Skin of body (tissue), 2 donors: Measurements from ENCODE around the gene B4GALT6. TPM values are rescaled to one million over a fixed set of nuclear protein-coding genes. Genes with fewer than 3 reads are reported as not detected.

Experiments used
- DNase-seq: peaks from one replicate; lab custom pipeline; 2025; lab: John Stamatoyannopoulos, UW
- total RNA-seq: library from RNA; depleted of rRNA; stranded (reverse); fragments of >200 nt; gene quantifications from one replicate; pipeline ENCODE4 v1.2.3, GENCODE V29; 2014

The B4GALT6 gene
- total RNA-seq, 1 donor from 2014 or later = 4.4 TPM

DNA sequence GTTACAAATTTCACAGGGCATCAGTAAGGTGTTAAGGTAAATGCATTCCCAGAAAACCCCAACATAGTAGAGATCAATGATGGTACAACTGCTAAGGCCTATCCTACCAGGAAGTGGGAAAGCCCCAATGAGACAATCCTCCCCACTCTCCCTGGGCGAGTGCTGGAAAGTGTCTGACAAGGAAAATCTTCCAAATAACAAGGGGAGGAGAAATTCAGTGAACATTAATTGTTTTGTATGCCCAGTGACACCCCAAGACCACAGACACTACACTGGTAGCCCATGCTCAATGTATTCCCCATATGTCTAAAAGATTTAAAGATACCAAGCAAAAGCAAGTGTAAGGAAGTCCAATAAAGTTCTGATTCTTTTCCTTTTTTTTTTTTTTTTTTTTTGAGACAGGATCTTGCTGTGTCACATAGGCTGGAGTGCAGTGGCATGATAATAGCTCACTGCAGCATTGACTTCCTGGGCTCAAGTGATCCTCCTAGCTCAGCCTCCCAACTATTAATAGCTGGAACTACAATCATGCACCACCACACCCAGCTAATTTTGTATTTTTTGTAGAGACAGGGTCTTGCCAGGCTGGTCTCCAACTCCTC lies 24.7 kb downstream of the B4GALT6 start:
- no peak for DNase-seq

DNA sequence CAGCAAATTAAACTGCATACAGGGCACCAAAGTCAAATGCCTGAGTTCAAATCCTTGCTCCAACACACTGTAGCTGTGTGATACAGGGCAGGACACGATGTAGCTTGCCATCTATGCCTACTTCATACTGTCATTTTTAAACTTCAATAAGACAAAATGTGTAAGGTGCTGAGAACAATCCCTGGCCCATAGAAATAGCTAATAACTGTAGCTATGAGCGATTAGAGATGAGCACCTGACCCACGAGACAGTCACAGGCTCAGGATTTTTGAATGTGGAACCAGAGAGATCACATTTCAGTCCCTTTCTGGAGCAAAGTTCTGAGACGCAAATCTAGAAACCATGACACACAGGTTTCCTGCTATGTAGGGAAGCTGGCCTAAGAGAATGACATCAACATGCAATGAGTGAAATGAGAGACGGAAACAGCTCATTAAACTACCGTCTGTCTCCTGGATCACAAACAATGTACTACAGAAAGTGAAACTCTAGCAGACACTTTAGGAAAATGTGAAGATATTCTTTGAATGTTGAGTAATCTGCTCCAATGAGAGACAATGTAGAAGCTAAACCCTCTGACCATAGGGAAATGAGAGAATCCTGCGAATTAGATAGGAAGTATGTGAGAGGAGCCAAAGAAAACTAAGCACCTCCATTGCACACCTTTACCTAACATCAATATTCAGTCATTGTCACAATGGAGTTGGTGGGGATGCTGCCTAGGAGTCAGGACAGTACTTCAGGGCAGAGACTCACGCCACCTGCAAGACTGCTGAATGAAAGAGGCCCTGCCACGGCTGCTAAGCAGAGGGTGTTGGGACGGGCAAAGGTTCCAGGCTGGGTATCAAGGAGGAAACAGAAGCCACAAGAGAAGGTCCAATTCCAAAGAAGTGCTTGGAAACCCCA lies 25.5 kb downstream of the B4GALT6 start:
- no peak for DNase-seq

DNA sequence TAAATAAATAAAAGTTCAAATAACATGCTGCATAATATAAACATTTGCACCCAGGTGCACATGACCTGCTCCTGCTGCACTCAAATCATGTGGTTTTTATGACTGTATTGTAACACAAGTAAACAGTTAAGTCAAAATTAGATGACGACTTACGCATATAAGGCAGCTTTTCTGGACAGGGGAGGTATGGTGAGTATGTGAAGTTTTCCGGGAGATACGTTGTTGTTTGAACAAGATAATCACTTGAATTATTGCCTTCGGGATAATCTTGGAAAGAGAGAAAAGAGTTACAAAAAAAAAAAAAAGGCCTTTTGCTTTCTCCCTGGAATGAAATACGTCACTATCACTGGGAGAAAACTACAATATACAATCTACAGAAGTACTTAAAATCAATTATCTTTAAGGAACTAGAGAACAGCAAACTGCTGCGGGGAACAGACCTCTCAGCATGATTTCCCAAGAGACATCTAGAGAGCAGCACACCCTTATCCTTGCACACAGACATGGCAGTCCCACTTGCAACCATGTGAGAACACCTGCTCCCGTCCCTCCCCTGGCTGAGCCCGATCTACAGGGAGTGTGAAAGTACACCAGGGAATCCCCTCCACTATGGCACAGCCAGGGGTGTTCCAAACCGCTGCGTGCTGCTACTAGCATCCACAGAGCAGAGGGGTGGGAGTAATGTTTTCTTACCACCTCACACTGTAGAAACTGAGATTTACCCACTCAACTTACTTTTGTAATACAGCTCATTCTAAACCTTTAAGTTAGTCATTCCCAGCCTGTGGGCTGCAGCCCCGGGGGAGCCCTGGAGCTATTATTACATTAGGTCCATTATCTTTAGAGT lies 26.3 kb downstream of the B4GALT6 start:
- DNase-seq = no peak

DNA sequence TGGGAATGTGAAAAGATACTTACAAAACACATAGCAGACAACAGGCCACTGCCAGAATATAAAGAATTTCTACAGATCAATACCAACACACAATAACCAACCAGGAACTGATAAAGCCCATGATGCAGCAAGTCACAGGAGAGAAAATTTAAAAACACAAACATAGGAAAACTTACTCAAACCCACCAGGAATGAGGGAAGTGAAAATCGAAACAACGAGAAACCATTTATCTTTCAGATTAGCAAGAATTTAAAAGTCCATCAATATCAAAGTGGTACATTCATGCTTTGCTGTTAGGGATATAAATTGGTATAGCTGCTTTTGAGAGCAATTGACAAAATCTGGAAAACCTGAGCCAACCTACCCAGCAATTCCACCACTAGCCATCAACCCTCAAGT lies 27.6 kb downstream of the B4GALT6 start:
- DNase-seq = no peak

DNA sequence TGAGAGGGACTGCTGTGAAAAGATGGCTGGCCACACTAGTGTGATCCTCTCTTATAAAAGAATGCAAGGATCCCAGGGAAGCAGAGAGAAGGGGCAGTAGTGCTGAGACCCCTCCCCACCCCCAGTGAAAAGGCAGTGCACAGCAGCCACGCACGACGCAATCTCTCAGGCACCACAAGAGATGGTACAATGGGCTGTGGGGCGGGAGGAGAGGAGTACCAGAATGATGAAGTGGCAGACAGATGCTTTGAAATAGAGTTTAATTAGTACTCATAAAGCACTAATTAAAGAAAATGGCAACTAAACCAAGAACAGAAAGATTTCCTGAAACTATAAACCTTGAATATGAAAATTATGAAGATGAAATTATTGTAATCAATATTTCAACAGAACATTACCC lies 29.0 kb downstream of the B4GALT6 start:
- no peak for DNase-seq

DNA sequence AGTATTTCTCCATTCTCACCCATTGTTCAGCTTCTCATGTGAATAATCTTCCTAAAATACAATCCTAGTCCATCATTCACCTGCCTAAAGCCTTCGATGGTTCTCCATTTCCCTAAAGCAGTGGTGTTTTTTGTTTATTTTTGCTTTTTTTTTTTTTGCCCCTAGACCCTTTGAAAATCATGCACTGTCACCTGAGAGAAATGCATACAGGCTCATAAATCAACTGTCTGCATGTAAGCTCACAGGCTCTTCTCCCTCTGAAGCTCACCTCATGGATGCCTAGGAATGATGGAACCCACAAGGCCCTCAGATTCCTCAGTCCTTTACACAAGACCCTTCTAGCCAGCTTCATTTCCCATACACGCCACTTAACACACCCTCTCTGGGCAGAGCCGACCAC lies 31.5 kb downstream of the B4GALT6 start:
- no peak for DNase-seq

DNA sequence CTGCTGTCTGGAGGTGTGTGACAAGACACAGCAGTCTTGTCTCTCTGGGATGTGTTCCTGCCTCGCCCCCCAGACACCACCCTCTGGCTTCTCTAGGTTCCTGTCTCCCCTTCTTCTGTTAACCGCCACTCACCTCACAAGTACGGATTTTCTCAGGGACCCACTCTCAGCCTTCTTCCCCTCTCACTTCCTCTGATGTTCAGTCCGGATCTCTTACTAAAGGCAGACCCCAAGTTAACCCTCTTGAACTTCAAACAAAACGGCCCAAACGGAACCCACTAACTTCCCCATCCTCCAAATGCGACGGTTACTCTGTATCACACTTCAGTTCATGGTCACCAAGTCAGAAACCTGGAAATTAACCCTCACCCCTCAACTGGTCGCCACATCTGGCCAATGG lies 32.0 kb downstream of the B4GALT6 start:
- DNase-seq = no peak

DNA sequence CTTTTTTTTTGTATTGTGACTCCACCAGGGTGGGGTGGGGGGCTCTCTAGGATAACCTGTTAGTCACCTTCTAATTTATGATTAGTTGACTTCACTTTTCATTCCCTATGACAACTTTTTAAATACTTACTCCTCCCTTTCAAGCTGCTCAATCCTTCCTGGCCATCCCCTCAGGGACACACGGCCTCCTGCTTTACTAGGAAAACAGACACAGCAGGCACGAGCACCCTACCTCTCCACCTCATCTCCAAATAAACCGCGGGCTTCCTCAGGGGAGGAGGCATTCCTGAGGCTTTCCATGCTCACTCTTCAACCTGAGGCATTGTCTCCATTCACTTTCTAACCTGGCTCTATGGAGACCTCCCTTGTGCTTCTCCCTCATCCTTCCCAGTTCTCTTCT lies 33.0 kb downstream of the B4GALT6 start:
- no peak for DNase-seq

DNA sequence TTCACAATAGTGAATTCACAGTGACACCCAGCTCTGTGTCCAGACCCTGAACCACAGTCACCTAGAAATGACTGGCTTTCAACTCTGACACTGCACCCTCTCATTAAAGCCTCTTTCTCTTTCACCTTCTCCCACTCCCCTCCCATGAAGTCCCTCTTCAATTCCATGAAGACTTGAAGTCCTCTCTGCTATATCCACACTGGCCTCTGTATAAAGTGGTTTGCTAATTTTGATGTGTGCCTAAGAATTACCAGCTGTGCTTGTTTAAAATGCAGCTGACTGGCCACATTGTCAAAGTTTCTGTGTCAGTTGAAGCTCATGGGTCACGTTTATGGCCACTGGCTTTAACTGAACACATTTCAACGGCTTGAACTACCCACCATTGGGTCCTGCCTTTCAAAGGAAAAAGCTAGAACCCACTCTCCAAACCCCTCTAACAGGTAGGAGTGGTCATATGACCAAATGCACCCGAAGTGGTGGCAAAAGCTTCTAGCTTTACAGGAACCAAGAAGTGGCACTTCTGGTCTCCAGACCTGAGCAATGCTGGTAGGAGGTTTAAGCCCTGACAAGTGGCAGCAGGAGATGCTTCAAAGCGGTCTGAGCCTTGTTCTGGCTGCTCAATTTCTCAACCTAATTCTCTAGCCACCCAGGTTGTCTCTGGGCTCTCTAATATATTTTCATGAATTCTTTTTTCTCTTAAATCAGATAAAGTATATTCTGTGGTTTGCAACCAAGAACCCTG lies 34.2 kb downstream of the B4GALT6 start:
- DNase-seq = no peak

DNA sequence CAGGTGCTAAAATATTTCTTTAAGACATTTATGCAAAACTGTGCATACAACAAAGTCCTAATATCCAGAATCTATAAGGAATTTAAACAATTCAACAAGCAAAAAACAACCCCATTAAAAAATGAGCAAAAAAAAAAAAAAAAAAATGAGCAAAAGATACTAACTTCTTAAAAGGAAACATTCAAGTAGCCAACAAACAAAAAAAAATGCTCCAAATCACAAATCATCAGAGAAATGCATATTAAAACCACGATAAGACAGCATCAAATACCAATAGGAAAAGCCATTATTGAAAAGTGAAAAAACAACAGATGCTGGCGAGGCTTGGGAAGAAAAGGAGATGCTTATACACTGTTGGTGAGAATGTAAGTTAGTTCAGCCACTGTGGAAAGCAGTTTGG lies 34.9 kb downstream of the B4GALT6 start:
- no peak for DNase-seq

DNA sequence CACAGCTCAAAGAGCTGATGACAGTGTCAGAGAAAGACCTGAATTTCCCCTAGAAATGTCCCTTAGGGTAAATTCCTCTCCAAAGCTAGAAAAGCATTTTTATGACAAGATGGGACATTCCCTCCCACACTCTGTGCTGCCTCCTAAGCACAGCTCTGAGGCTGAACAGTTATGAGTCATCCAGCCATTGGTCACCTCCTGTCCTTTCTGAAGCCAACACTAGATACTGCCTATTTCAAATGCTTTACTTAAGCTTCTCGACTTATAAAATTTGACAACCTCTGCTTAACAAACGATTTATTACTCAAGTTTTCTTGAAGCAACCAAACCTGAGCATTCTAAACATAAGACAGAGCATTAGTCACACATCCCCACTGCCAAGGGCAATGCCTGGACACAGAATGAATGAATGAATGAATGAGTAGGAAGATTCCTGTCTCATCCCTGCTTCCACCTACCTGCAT lies 35.4 kb downstream of the B4GALT6 start:
- DNase-seq = no peak

DNA sequence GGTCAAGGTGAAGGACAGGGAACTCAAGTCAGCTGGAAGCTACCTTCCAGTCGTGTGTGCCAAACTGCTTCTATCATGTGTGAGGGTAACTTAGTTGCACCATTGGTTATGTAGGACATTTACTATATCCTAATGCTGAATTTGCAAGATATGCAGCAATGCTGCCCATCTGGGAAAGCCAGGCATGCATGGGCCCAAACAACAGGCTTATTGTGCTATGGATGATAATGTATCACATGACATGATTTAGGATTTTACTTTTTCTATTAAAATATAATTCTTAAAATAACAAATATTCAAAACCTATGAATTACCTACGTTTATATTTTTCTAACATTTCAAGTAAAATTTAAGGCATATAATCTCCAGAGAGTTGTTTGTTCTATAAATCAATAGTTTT lies 35.9 kb downstream of the B4GALT6 start:
- DNase-seq = no peak

DNA sequence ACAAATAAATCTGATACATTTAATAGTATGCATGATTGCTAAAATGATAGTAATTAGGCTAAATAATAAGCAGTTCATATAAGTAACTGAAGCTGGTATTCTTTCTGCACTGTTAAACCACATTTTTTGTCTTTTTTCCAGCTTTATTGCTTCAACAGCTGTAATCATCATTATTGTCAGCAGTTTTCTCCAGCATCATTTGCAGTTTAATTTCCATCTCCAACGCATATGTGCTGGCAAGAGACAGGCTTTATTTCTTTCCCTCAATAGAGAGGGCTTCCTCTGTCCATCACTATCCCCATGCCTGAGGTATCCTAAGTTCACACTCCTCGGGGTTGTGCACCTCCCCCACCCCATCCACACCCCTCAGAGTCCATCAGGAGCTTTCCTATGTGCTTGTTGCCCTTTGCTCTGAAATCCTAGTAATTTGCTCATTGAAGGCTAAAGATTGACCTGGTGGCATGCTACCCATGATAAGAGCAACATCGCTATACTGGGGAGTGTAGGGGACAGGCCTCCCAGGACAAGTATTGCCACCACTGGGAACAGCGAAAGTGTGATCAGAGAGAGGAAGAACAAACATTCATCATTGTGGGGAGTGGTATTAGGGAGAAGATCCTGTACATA lies 37.1 kb downstream of the B4GALT6 start:
- peak; percentile 56 for DNase-seq

DNA sequence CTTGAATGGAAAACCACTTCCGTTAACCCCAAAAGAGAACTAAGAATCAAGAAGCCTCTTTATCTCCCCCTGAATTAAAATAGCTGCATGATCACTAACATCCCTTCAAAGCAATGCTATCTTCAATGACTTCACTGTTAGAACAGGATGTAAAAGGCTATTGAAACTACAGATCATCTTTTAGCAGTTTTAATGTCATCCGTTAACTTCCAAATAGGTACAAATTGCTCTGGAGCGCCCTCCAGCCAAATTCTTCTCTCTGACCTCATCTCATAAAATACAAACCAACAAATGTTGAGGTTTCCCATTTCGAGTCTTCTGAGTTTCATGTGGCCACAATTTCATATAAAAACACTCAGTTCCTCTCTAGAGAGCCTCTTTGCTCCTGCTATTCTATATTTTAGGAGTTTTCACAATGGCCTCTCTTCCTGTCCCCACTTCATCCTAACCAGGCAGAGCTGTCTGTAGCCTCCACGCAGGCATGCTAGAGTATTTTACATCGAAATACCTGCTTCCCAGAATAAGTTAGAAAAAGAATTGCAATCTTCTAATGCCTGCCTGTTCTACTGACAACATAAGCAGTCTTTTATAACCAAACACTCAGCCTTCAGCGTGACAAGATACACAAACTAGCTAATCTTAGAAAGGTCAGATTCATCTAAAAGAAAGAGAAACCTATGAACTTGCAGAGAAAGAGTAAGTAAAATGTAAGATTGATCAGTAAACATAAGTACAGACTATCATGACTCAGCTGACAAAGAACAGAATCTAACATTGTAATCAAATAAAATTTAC lies 37.9 kb downstream of the B4GALT6 start:
- DNase-seq = no peak

DNA sequence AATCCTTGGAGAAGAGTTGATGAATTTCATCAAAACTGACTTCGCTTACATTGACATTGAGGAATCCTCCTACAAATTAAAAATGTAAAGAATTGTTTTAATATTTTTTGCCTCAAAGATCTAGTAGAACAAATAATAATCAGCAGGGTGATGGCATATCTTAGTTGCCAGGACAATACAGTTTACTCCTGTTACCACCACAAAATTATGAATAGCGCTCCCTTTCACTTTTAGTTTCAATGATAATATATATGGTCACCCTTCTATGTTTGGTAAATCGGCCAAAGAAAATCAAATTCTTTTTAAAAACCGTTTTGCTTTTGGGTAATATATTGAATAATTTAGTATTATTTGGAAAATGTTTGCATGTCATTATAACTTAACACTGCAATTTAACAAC lies 39.0 kb downstream of the B4GALT6 start:
- DNase-seq = no peak

DNA sequence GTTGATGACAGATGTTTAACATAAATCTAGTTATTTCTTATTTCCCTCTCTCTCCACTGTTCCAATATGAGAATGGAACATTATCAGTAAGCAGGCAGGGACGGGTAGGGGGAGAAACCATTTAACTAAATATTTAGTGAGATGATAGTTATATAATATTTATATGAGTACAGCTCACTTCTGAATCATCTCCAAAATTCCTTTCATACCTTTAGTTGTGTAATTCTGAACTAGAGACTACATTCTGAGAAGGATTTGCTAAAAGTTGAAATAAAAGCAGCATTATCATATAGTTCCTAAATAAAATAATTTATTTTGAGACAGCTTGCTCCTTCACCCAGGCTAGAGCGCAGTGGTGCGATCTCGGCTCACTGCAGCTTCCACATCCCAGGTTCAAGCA lies 41.4 kb downstream of the B4GALT6 start:
- DNase-seq = no peak

DNA sequence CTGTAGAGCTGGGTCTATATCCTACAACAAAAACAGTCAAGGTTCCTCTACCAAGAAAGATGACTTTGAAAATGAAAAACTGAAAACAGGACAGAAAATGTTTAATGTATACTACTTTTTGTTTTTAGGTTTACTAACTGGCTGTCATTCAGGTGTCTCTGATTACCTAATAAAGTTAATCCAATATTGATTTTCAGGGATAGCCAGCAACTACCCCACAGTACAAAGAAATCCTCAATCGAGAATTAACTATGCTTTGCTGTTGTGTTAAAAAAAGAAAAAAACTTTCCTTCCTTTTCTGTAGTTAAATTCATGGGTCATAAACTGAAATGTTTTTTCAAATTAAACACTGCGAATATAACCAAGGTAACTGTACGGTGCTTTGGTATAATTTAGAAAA lies 46.9 kb downstream of the B4GALT6 start:
- DNase-seq = no peak

DNA sequence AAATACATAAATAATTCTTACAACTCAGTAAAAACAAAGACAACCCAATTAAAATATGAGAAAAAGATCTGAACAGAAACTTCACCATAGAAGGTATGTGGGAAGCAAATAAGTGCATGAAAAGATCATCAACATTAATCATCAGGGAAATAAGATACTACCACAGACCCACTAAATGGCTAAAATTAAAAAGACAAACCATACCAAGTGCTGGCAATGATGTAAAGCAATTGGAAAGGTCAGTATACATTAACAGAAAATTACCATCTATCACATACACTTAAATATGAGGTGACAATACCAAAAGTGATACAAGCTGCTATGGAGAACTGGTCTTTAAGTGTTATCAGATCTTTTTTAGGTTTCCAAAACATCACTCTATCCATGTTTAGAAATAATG lies 48.0 kb downstream of the B4GALT6 start:
- DNase-seq = no peak

DNA sequence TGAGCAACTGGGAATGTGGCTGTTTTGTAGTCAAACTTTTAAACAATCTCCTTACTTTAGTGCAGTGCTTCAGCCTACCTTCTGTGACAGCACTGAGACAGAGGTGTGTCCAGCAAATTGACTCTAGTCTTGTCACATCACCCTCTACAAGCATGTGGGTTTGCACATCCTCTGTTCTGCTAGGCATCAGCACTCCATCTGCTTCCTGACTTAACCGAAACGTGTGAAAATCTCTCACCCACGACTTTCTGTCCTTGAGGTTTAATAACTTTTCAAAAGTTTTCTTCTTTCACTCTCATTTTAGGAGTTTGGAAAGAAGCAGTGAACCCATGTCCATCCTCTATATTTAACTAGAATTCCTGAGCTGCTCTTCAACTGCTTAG lies 50.1 kb downstream of the B4GALT6 start:
- no peak for DNase-seq
